ENCODE measurements around the gene DHPS.
"Not testable (repeated sequence)": the region's sequence is repeated elsewhere in the genome, so short reads cannot be mapped to it uniquely, and the experiment has no call there.

Gene DHPS

GRCh38 chr19:12705654-12706331 lies 24.1 kb upstream of the DHPS start:
- no peak for DNase-seq (ENCODE audit: low read depth in 3 of 3)

- no peak for DNase-seq (ENCODE audit: low read depth in 3 of 3)
These were observed 23.5 kb upstream of the DHPS start for GRCh38 chr19:12705169-12705568.

GRCh38 chr19:12703046-12703445 lies 21.4 kb upstream of the DHPS start:
- no peak for DNase-seq (ENCODE audit: low read depth in 3 of 3)

GRCh38 chr19:12701596-12702282 lies 20.1 kb upstream of the DHPS start:
- DNase-seq (ENCODE audit: low read depth in 3 of 3): no peak

GRCh38 chr19:12698138-12698537 lies 16.5 kb upstream of the DHPS start:
- no peak for DNase-seq (ENCODE audit: low read depth in 3 of 3)

GRCh38 chr19:12697425-12697824 lies 15.7 kb upstream of the DHPS start:
- not testable (repeated sequence) for DNase-seq (ENCODE audit: low read depth in 3 of 3)

GRCh38 chr19:12696366-12697335 lies 15.0 kb upstream of the DHPS start, which contains the start of gene FBXW9:
TSS of gene FBXW9 (minus strand) at chr19:12696631. CDS start at chr19:12696581, 50 bp downstream.
- peak; percentile 95 to 97 (median 97) for DNase-seq (ENCODE audit: low read depth in 3 of 3)

DNA sequence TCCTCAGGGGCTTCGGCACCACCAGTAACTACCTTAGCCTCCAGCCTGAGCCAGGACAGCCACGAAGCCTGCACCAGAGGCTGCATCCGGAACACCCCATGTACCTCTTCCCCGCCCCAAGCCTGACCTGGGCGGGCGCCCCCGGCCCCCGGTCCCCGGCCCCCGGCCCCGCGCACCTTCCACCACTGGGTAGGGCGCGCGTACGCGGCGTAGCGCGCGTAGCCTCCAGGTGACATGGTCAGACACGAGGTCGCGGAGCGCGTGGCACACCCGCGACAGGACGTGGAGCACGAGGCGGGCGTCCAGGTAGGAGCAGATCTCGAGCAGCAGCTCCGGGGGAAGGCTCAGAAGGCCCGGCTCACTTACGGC lies 14.3 kb upstream of the DHPS start:
- no peak for DNase-seq (ENCODE audit: low read depth in 3 of 3)

GRCh38 chr19:12695514-12695913 lies 13.8 kb upstream of the DHPS start:
- DNase-seq (ENCODE audit: low read depth in 3 of 3): no peak

DNA sequence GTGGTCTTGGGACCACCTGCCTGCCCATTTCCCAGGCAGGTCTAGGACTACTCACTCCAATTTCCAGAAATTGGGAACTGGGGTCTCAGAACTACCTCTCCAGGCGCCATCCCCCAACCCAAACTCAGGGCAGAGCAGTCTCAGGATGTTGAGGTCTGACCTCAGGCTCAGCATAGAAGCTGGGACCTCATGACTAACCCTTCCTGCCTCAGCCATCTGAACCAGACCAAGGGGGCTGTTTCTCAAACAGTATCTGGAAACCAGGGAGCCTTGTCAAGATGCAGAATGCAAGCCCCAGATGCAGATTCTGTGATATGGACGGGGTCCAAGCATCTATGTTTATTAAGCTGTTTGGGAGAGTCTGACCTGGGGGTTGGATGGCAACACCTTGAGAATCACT lies 13.4 kb upstream of the DHPS start:
- DNase-seq (ENCODE audit: low read depth in 3 of 3): no peak

- no peak for DNase-seq (ENCODE audit: low read depth in 3 of 3)
These were observed 13.0 kb upstream of the DHPS start for GRCh38 chr19:12694641-12695040.

DNA sequence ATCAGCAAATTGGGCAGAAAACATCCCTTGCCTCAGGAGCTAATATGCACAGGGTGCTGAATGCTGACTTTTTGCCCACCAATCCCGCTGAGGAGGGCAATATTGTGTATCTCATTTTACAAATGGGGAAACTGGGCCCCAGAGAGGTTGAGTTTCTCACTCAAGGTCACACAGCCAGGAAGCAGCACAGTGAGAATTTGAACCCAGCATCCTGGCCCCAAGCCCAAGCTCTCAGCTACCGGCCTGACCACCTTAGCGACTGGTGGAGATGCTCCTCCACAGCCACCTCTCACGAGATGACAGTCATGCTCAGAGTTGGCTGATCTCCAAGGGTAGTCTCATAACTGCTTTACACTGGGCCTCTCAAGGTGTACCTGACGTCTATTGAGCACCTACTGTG lies 11.3 kb upstream of the DHPS start:
- no peak for DNase-seq (ENCODE audit: low read depth in 3 of 3)

GRCh38 chr19:12689581-12690216 lies 8.0 kb upstream of the DHPS start:
- DNase-seq (ENCODE audit: low read depth in 3 of 3): no peak

GRCh38 chr19:12689012-12689411 lies 7.3 kb upstream of the DHPS start:
- DNase-seq (ENCODE audit: low read depth in 3 of 3): no peak

- DNase-seq (ENCODE audit: low read depth in 3 of 3): no peak
These were observed 6.0 kb upstream of the DHPS start, which contains the start of gene GNG14 for GRCh38 chr19:12687496-12688196. TSS of gene GNG14 (plus strand) at chr19:12687998. CDS start at chr19:12688049, 51 bp downstream.

- DNase-seq (ENCODE audit: low read depth in 3 of 3): no peak
These were observed 4.2 kb upstream of the DHPS start for GRCh38 chr19:12685831-12686230.

DNA sequence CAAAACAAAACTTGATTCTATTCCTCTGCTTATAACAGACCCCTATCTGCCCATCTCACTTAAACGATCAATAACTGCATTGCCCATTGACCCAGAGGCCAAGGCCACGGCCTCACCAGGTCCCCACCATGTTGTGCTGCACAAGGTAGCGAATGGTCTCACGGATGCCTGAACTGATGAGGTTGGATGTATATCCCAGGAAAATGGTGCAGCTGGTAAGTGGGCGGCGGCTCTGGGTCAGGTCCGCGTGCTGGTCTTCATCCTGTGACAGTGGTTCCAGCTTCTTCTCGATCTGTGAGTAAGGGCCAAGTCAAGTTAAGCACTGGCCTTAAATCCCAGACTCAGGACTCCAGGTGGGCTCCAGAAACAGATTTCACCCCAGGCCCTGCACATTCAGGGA lies 1.6 kb downstream of the DHPS start:
- DNase-seq (ENCODE audit: low read depth in 3 of 3): no peak

DNA sequence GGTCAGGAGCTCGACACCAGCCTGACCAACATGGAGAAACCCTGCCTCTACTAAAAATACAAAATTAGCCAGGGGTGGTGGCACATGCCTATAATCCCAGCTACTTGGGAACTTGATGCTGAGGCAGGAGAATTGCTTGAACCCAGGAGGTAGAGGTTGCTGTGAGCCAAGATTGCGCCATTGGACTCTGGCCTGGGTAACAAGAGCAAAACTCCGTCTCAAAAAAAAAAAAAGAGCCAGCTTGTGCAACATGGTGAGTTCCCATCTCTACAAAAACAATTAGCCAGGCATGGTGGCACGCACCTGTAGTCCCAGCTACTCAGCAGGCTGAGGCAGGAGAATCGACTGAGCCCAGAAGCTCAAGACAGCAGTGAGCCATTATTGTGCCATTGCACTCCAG lies 3.6 kb downstream of the DHPS start:
- DNase-seq (ENCODE audit: low read depth in 3 of 3): not testable (repeated sequence)

GRCh38 chr19:12676928-12677327 lies 4.8 kb downstream of the DHPS start:
- DNase-seq (ENCODE audit: low read depth in 3 of 3): no peak

DNA sequence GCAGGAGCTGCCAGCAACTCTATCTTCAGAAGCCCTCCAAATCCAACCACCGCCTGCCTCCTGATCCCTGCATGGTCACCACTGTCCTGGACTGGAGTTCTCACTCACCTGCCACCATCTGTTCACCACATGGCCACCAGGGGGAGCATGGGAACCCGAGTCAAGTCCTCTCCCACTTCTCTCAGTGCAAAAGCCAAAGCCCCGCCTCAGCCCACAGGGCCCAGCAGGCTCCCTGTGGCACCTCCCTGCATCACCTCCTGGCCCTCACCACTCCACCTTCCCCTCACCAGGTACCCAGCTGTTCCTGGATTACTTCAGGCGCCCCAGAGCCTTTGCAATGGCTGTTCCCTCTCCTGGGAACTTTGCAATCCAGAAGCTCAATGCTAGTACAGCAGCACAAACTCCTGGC lies 5.3 kb downstream of the DHPS start:
- peak; percentile 78 to 90 (median 86) for DNase-seq (ENCODE audit: low read depth in 3 of 3)

- DNase-seq (ENCODE audit: low read depth in 3 of 3): no peak
These were observed 5.7 kb downstream of the DHPS start for GRCh38 chr19:12675940-12676339.
